Endothelial cell of umbilical vein (primary cell): ENCODE data around the gene C16orf90. TPM values are rescaled to one million over a fixed set of nuclear protein-coding genes. Genes with fewer than 3 reads are reported as not detected.
A peak's percentile ranks its signal among the peaks of the same experiment; 100 is the strongest.

ENCODE experiments used
- BruUV-seq: library from RNA; stranded (reverse); fragments of 400-500 nt; replicated peaks from 2 replicates; lab custom pipeline; 2021; lab: Mats Ljungman, UMichigan
- CTCF ChIA-PET: fragments of 300-600, 350-600 bp; sonication (Branson Sonifier 250); formaldehyde crosslinking; loops from one replicate; lab custom pipeline; 2021; ENCODE audit warnings: antibody characterized with exemption, inconsistent platforms; lab: Charles Lee
- POLR2A ChIA-PET: fragments of 300-600, 350-600 bp; sonication (Branson Sonifier 250); formaldehyde crosslinking; loops from one replicate; lab custom pipeline; 2021; ENCODE audit warnings: antibody characterized with exemption, inconsistent platforms; lab: Charles Lee
- DNase-seq: peaks from one replicate; pipeline ENCODE4 v3.0.0-alpha.2; 2011; ENCODE audit warnings: low read depth, low spot score
- FAIRE-seq: peaks from 2 replicates; lab custom pipeline; 2011; peaks lifted over from hg19 to GRCh38; lab: Jason Lieb, UNC
- H2AFZ ChIP-seq: 2 replicates; pipeline ENCODE4 v1.6.0; 2012; ENCODE audit warnings: low read depth, low read length, control low read depth, inconsistent platforms
- H3K27ac ChIP-seq: 2 replicates; pipeline ENCODE4 v1.5.1; 2011; ENCODE audit warnings: low read depth, mild to moderate bottlenecking, control low read depth, low read length, moderate library complexity; ENCODE audit not compliant: insufficient read depth
- H3K27me3 ChIP-seq, 2 experiments: 2 replicates each; pipeline versions ENCODE4 v1.6.0 to v1.6.1; 2011; ENCODE audit warnings: low read length in 2 of 2, mixed read lengths in 1 of 2; ENCODE audit not compliant: control insufficient read depth in 2 of 2, insufficient read depth in 2 of 2
- H3K36me3 ChIP-seq, 2 experiments: 2 replicates in 1 of 2; 3 replicates in 1 of 2; pipeline ENCODE4 v1.5.1; 2011; ENCODE audit warnings: low read length in 2 of 2, mild to moderate bottlenecking in 1 of 2, moderate library complexity in 1 of 2; ENCODE audit not compliant: control insufficient read depth in 2 of 2, insufficient read depth in 2 of 2; ENCODE audit errors: extremely low read depth in 1 of 2
- H3K4me1 ChIP-seq: 3 replicates; pipeline ENCODE4 v1.5.1; 2011; ENCODE audit warnings: mild to moderate bottlenecking, low read length; ENCODE audit not compliant: control insufficient read depth, insufficient read depth; ENCODE audit errors: extremely low read depth
- H3K4me2 ChIP-seq: 2 replicates; pipeline ENCODE4 v1.6.1; 2011; ENCODE audit warnings: low read length, control low read depth, mixed read lengths; ENCODE audit not compliant: insufficient read depth
- H3K4me3 ChIP-seq, 3 experiments: fragments of 200-600 bp in 1 of 3; sonication (generic), shearing (Covaris generic) in 1 of 3; replicated peaks in 1 of 3; 2 replicates each; pipeline ENCODE4 v1.5.1; 2011 to 2016; ENCODE audit warnings: control low read depth in 3 of 3, low read length in 3 of 3, mild to moderate bottlenecking in 2 of 3, inconsistent platforms in 1 of 3, low read depth in 1 of 3, moderate library complexity in 1 of 3; ENCODE audit not compliant: insufficient read depth in 1 of 3
- H3K79me2 ChIP-seq: 2 replicates; pipeline ENCODE4 v1.6.0; 2012; ENCODE audit warnings: low read length, inconsistent platforms; ENCODE audit not compliant: control insufficient read depth, insufficient read depth
- H3K9ac ChIP-seq: replicated peaks from 2 replicates; pipeline ENCODE3; 2011; ENCODE audit warnings: low read length, control low read depth; ENCODE audit not compliant: insufficient read depth; ENCODE audit errors: extremely low read depth
- H3K9me1 ChIP-seq: replicated peaks from 3 replicates; pipeline ENCODE4 v1.6.0; 2011; ENCODE audit warnings: mild to moderate bottlenecking, low read length; ENCODE audit not compliant: control insufficient read depth, insufficient read depth; ENCODE audit errors: extremely low read depth
- H3K9me3 ChIP-seq: replicated peaks from 2 replicates; pipeline ENCODE4 v1.5.1; 2012; ENCODE audit warnings: low read length, inconsistent platforms; ENCODE audit not compliant: control insufficient read depth, insufficient read depth
- H4K20me1 ChIP-seq: replicated peaks from 2 replicates; pipeline ENCODE3; 2011; ENCODE audit warnings: mild to moderate bottlenecking, low read length; ENCODE audit not compliant: control insufficient read depth, insufficient read depth; ENCODE audit errors: extremely low read depth
- CTCF ChIP-seq, 2 donors: IDR thresholded peaks; 1 replicate in 1 of 2; 2 replicates in 1 of 2; pipeline ENCODE4 v1.5.1; 2011; ENCODE audit warnings: low read length in 2 of 2, mild to moderate bottlenecking in 2 of 2, moderate library complexity in 2 of 2, control low read depth in 1 of 2, inconsistent platforms in 1 of 2, low read depth in 1 of 2; ENCODE audit not compliant: insufficient read depth in 1 of 2; ENCODE audit errors: extremely low read depth in 1 of 2
- EZH2 ChIP-seq: IDR thresholded peaks from 2 replicates; pipeline ENCODE4 v1.6.1; 2012; ENCODE audit warnings: borderline replicate concordance, low read depth, mild to moderate bottlenecking, moderate library complexity, low read length, inconsistent platforms; ENCODE audit not compliant: severe bottlenecking
- FOS ChIP-seq: IDR thresholded peaks from 2 replicates; pipeline ENCODE4 v1.6.1; 2011; ENCODE audit warnings: mild to moderate bottlenecking, low read length, moderate library complexity, borderline replicate concordance; ENCODE audit not compliant: insufficient read depth
- GATA2 ChIP-seq: IDR thresholded peaks from 2 replicates; pipeline ENCODE4 v1.7.0; 2011; ENCODE audit warnings: low read depth, mild to moderate bottlenecking, moderate library complexity, mixed read lengths, low read length; ENCODE audit not compliant: insufficient read length, insufficient read depth
- JUN ChIP-seq: IDR thresholded peaks from 2 replicates; pipeline ENCODE4 v1.6.1; 2011; ENCODE audit warnings: borderline replicate concordance, low read depth; ENCODE audit not compliant: insufficient read length, insufficient read depth
- MYC ChIP-seq: IDR thresholded peaks from one replicate; pipeline ENCODE4 v1.6.1; 2011; ENCODE audit warnings: mild to moderate bottlenecking, low read depth, low read length
- POLR2A ChIP-seq: IDR thresholded peaks from 2 replicates; pipeline ENCODE4 v1.6.1; 2012; ENCODE audit warnings: low read depth, mild to moderate bottlenecking, control low read depth, low read length
- dilution Hi-C: fragments of 300-500 bp; cut with MboI; formaldehyde crosslinking; loops from one replicate; pipeline ENCODE4 v1.15.0; 2019; ENCODE audit warnings: low sequenced_read_pairs; ENCODE audit not compliant: extremely low pct_ligation_motif_present
- intact Hi-C: fragments of 100-400 bp; cut with micrococcal nuclease; formaldehyde crosslinking; loops from one replicate; pipeline ENCODE4 v1.10.0; 2022
- polyA plus RNA-seq, 4 experiments: library from polyadenylated mRNA; depleted of rRNA in 3 of 4; stranded (reverse) in 3 of 4; unstranded in 1 of 4; fragments of >200 nt; gene quantifications; 2 replicates each; pipeline versions ENCODE4 v1.2.1 to v1.2.3, GENCODE V29; 2011 to 2012; ENCODE audit warnings: missing spikeins in 1 of 4
- total RNA-seq: library from RNA; stranded (reverse); gene quantifications from 2 replicates; pipeline ENCODE4 v1.2.3, GENCODE V29; 2021

The C16orf90 gene
- total and polyA plus RNA-seq, 2 donors (not counting 3 experiments of a cell fraction or from before 2014, with no cell fraction given), result not detected

- no peaks in the 10 kb centered on the region for H3K27me3 ChIP-seq
- H3K9me1 ChIP-seq, result no peaks in the 10 kb centered on the region
- H3K9me3 ChIP-seq, result no peaks in the 10 kb centered on the region
- no peaks in the 10 kb centered on the region for H3K79me2 ChIP-seq
- intact Hi-C loops (no loop called here), dilution Hi-C loops (loop anchor here (5.0 kb wide), 1 partner anchor 46 kb away; no protein-coding TSS in a partner anchor)
- DNase-seq, result no peak
- TF ChIP-seq JUN, result no peak
- no peak overlapping the region for H3K27ac ChIP-seq
- no TSS peak for BruUV-seq
- no peaks in the 10 kb centered on the region for H3K4me1 ChIP-seq
- peaks cover 0 to 13% of the 10 kb centered on the region in 2 experiments for H3K36me3 ChIP-seq
- H2AFZ ChIP-seq, result no peak overlapping the region
- no peak overlapping the region for H3K4me3 ChIP-seq
- ChIA-PET POLR2A (no interaction called here), CTCF (interaction anchor here (1.6 kb wide), 1 partner anchor 10 kb away, joined by 8 read pairs; no protein-coding TSS in a partner anchor)
- no peak overlapping the region for H3K9ac ChIP-seq
- H4K20me1 ChIP-seq, result no peaks in the 10 kb centered on the region
- peak; percentile 54 for FAIRE-seq
- no peak overlapping the region for H3K4me2 ChIP-seq
Observed at GRCh38 chr16:3536271-3536731, 41.0 kb upstream of the C16orf90 start.

GRCh38 chr16:3534126-3534525 lies 38.8 kb upstream of the C16orf90 start:
- Histone ChIP-seq H3K36me3 (peaks cover 0 to 22% of the 10 kb centered on the region in 2 experiments), H3K9me1 (no peaks in the 10 kb centered on the region), H2AFZ (no peak overlapping the region), H3K9ac (no peak overlapping the region), H3K4me2 (no peak overlapping the region), H3K27me3 (no peaks in the 10 kb centered on the region), H3K9me3 (no peaks in the 10 kb centered on the region), H3K79me2 (no peaks in the 10 kb centered on the region), H3K4me1 (no peaks in the 10 kb centered on the region), H3K27ac (no peak overlapping the region), H4K20me1 (no peaks in the 10 kb centered on the region), H3K4me3 (no peak overlapping the region)
- ChIA-PET POLR2A (no interaction called here), CTCF (no interaction called here)
- BruUV-seq, result no TSS peak
- TF ChIP-seq MYC (no peak), CTCF (IDR thresholded peaks at IDR 0.05; ENCODE audit: extremely low read depth in 1 of 2, insufficient read depth in 1 of 2, low read depth in 1 of 2, low read length in 2 of 2) (no peak), EZH2 (no peak), FOS (no peak), POLR2A (no peak), GATA2 (no peak)
- DNase-seq, result no peak
- dilution Hi-C loops, result no loop called here
- no peak for FAIRE-seq
- intact Hi-C loops, result no loop called here
